Progenitor cell of endocrine pancreas (in vitro differentiated cells): Measurements from ENCODE around the gene CPT1A. TPM values are rescaled to one million over a fixed set of nuclear protein-coding genes. Genes with fewer than 3 reads are reported as not detected.

ENCODE experiments used
- DNase-seq: peaks from one replicate; pipeline ENCODE4 v3.0.0; 2021; ENCODE audit warnings: low spot score; ENCODE audit not compliant: unreplicated experiment
- H3K27ac Mint-ChIP-seq: 2 replicates; pipeline ENCODE4 v1.8.0; 2021; ENCODE audit warnings: mild to moderate bottlenecking, moderate library complexity, mixed read lengths
- H3K27me3 Mint-ChIP-seq: 2 replicates; pipeline ENCODE4 v1.8.0; 2021; ENCODE audit warnings: mixed read lengths
- H3K36me3 Mint-ChIP-seq: 2 replicates; pipeline ENCODE4 v1.8.0; 2022; ENCODE audit warnings: mixed read lengths; ENCODE audit not compliant: insufficient read depth
- H3K4me1 Mint-ChIP-seq: 2 replicates; pipeline ENCODE4 v1.8.0; 2021; ENCODE audit warnings: low read depth, mixed read lengths
- H3K4me3 Mint-ChIP-seq: 2 replicates; pipeline ENCODE4 v1.8.0; 2021; ENCODE audit warnings: low read depth, mild to moderate bottlenecking, moderate library complexity, mixed read lengths
- H3K9me3 Mint-ChIP-seq: 2 replicates; pipeline ENCODE4 v1.8.0; 2021; ENCODE audit warnings: low read depth, mixed read lengths
- CTCF ChIP-seq: fragments of 200-600 bp; sonication (generic); IDR thresholded peaks from one replicate; pipeline ENCODE4 v1.5.0; 2021; ENCODE audit warnings: antibody characterized with exemption, mild to moderate bottlenecking; ENCODE audit not compliant: unreplicated experiment
- total RNA-seq: library from RNA; stranded (reverse); gene quantifications from 2 replicates; pipeline ENCODE4 v1.2.1, GENCODE V29; 2021

The CPT1A gene
- total RNA-seq, 1 donor from 2014 or later = 5.7 TPM

GRCh38 chr11:68839911-68840641 lies 1.6 kb downstream of the CPT1A start:
- Mint-ChIP-seq H3K27me3 (peaks cover 45% of the 10 kb centered on the region), H3K27ac (peak overlapping the region; percentile 93)

GRCh38 chr11:68839054-68839865 lies 2.5 kb downstream of the CPT1A start:
- TF ChIP-seq CTCF = no peak
- Mint-ChIP-seq H3K4me3 (peak overlapping the region; percentile 73), H3K27me3 (peaks cover 37% of the 10 kb centered on the region), H3K27ac (peak overlapping the region; percentile 93), H3K9me3 (no peaks in the 10 kb centered on the region), H3K4me1 (peaks cover 19% of the 10 kb centered on the region), H3K36me3 (no peaks in the 10 kb centered on the region)
- DNase-seq = peak; percentile 93

More at GRCh38 chr11:68839911-68840641, 1.6 kb downstream of the CPT1A start:
- no peak for DNase-seq
- no peak for TF ChIP-seq CTCF
- Mint-ChIP-seq H3K4me1 (peaks cover 19% of the 10 kb centered on the region), H3K9me3 (no peaks in the 10 kb centered on the region), H3K4me3 (peak overlapping the region; percentile 73), H3K36me3 (no peaks in the 10 kb centered on the region)

GRCh38 chr11:68838572-68838964 lies 3.1 kb downstream of the CPT1A start:
- Mint-ChIP-seq H3K27me3 (peaks cover 30% of the 10 kb centered on the region), H3K27ac (peak overlapping the region; percentile 93), H3K4me3 (peak overlapping the region; percentile 73), H3K4me1 (peaks cover 19% of the 10 kb centered on the region), H3K9me3 (no peaks in the 10 kb centered on the region), H3K36me3 (no peaks in the 10 kb centered on the region)
- DNase-seq = no peak
- no peak for TF ChIP-seq CTCF

- peak overlapping the region; percentile 26 for H3K4me3 Mint-ChIP-seq
- H3K36me3 Mint-ChIP-seq = no peaks in the 10 kb centered on the region
- H3K4me1 Mint-ChIP-seq = peaks cover 19% of the 10 kb centered on the region
- no peak for TF ChIP-seq CTCF
- H3K27ac Mint-ChIP-seq = peak overlapping the region; percentile 74
- no peaks in the 10 kb centered on the region for H3K9me3 Mint-ChIP-seq
- DNase-seq = no peak
- peaks cover 23% of the 10 kb centered on the region for H3K27me3 Mint-ChIP-seq
These were observed 3.8 kb downstream of the CPT1A start for GRCh38 chr11:68837583-68838571.

- no peak for TF ChIP-seq CTCF
- Mint-ChIP-seq H3K4me3 (no peak overlapping the region), H3K4me1 (peaks cover 22% of the 10 kb centered on the region), H3K36me3 (no peaks in the 10 kb centered on the region), H3K27ac (no peak overlapping the region), H3K27me3 (peaks cover 18% of the 10 kb centered on the region), H3K9me3 (no peaks in the 10 kb centered on the region)
- DNase-seq = no peak
These were observed 6.0 kb downstream of the CPT1A start for GRCh38 chr11:68835749-68836148.
